GM12878 (cell line): Measurements from ENCODE around the gene MBD5. TPM values are rescaled to one million over a fixed set of nuclear protein-coding genes. Genes with fewer than 3 reads are reported as not detected.

ENCODE experiments used
- ATAC-seq: fragments of 200-7000 bp; cut with Tn5 transposase; 3 replicates; pipeline ENCODE4 v1.9.1; 2020; ENCODE audit warnings: mild to moderate bottlenecking, moderate library complexity
- BruUV-seq: library from RNA; stranded (reverse); fragments of 400-500 nt; replicated peaks from 2 replicates; lab custom pipeline; 2021; lab: Mats Ljungman, UMichigan
- CTCF ChIA-PET: fragments of 300-600 bp; sonication (Branson Sonifier 250); formaldehyde crosslinking; extraction: SDS; loops from one replicate; lab custom pipeline; 2021; ENCODE audit warnings: inconsistent platforms; lab: Yijun Ruan, JAX
- POLR2A ChIA-PET: fragments of 350-600 bp; formaldehyde crosslinking; extraction: SDS; loops from one replicate; lab custom pipeline; 2021; ENCODE audit warnings: inconsistent platforms; lab: Charles Lee
- RAD21 ChIA-PET: fragments of 300-600 bp; sonication (Branson Sonifier 250); formaldehyde crosslinking; loops from one replicate; lab custom pipeline; 2023; ENCODE audit warnings: antibody characterized with exemption; ENCODE audit not compliant: unreplicated experiment; lab: Charles Lee
- SMC1A ChIA-PET: fragments of 300-600 bp; sonication (Branson Sonifier 250); formaldehyde crosslinking; loops from one replicate; lab custom pipeline; 2023; ENCODE audit not compliant: unreplicated experiment, uncharacterized antibody; lab: Charles Lee
- DNase-seq: peaks from one replicate; pipeline ENCODE4 v3.0.0-alpha.2; 2011; ENCODE audit warnings: low read depth, low spot score
- FAIRE-seq: peaks from 3 replicates; lab custom pipeline; 2011; peaks lifted over from hg19 to GRCh38; lab: Jason Lieb, UNC
- H2AFZ ChIP-seq: 2 replicates; pipeline ENCODE4 v1.6.0; 2011; ENCODE audit warnings: low read depth, low read length, control low read depth; ENCODE audit not compliant: control insufficient read depth
- H3K27ac ChIP-seq: 2 replicates; pipeline ENCODE4 v1.5.1; 2011; ENCODE audit warnings: control low read depth; ENCODE audit not compliant: control insufficient read depth, insufficient read depth
- H3K27me3 ChIP-seq, 2 experiments: replicated peaks in 1 of 2; 2 replicates each; pipeline versions ENCODE4 v1.6.0 to v1.6.1; 2011; ENCODE audit warnings: low read length in 1 of 2; ENCODE audit not compliant: control insufficient read depth in 2 of 2, insufficient read depth in 2 of 2
- H3K36me3 ChIP-seq, 2 experiments: 2 replicates each; pipeline ENCODE4 v1.5.1; 2011; ENCODE audit warnings: low read length in 1 of 2; ENCODE audit not compliant: control insufficient read depth in 2 of 2, insufficient read depth in 2 of 2
- H3K4me1 ChIP-seq: 2 replicates; pipeline ENCODE4 v1.6.1; 2011; ENCODE audit warnings: mild to moderate bottlenecking, low read length, moderate library complexity, mixed read lengths; ENCODE audit not compliant: control insufficient read depth, insufficient read depth
- H3K4me2 ChIP-seq: 2 replicates; pipeline ENCODE4 v1.6.0; 2011; ENCODE audit warnings: control low read depth; ENCODE audit not compliant: control insufficient read depth, insufficient read depth
- H3K4me3 ChIP-seq: fragments of 200-600 bp; sonication (generic); 2 replicates; pipeline ENCODE4 v1.5.1; 2016
- H3K79me2 ChIP-seq: 2 replicates; pipeline ENCODE4 v1.6.0; 2011; ENCODE audit warnings: low read length; ENCODE audit not compliant: control insufficient read depth, insufficient read depth
- H3K9ac ChIP-seq: 2 replicates; pipeline ENCODE4 v1.8.0; 2011; ENCODE audit warnings: low read length, control low read depth, mixed read lengths; ENCODE audit not compliant: control insufficient read depth, insufficient read depth
- H3K9me3 ChIP-seq: replicated peaks from 3 replicates; pipeline ENCODE4 v1.5.1; 2011; ENCODE audit warnings: mild to moderate bottlenecking, low read length; ENCODE audit not compliant: control insufficient read depth, insufficient read depth
- H4K20me1 ChIP-seq: 2 replicates; pipeline ENCODE4 v1.6.0; 2011; ENCODE audit not compliant: control insufficient read depth, insufficient read depth
- BHLHE40 ChIP-seq, 2 experiments: fragments of 450-650 bp in 1 of 2; IDR thresholded peaks; 2 replicates each; pipeline ENCODE4 v1.6.1; 2011 to 2017; ENCODE audit warnings: low read depth in 2 of 2, borderline replicate concordance in 1 of 2, improper control_type of control experiment in 1 of 2, low read length in 1 of 2, mild to moderate bottlenecking in 1 of 2
- BMI1 ChIP-seq: fragments of 450-650 bp; IDR thresholded peaks from 2 replicates; pipeline ENCODE4 v1.6.1; 2016; ENCODE audit warnings: mild to moderate bottlenecking, moderate library complexity, borderline replicate concordance
- CBX3 ChIP-seq: fragments of 200-600 bp; sonication (generic); IDR thresholded peaks from 2 replicates; pipeline ENCODE4 v1.6.1; 2016; ENCODE audit warnings: low read depth, borderline replicate concordance
- CREM ChIP-seq: IDR thresholded peaks from 2 replicates; pipeline ENCODE4 v1.6.1; 2014; ENCODE audit warnings: antibody characterized with exemption, low read depth
- FOXM1 ChIP-seq: IDR thresholded peaks from 2 replicates; pipeline ENCODE4 v1.6.1; 2012; ENCODE audit warnings: low read depth, mild to moderate bottlenecking, inconsistent platforms, low read length, moderate library complexity
- IKZF1 ChIP-seq: fragments of 450-650 bp; conservative IDR thresholded peaks from 2 replicates; pipeline ENCODE4 v1.6.1; 2017; ENCODE audit warnings: antibody characterized with exemption, mild to moderate bottlenecking
- KLF5 ChIP-seq: fragments of 450-650 bp; IDR thresholded peaks from 2 replicates; pipeline ENCODE4 v1.6.1; 2014; ENCODE audit warnings: mild to moderate bottlenecking; ENCODE audit not compliant: partially characterized antibody
- MLLT1 ChIP-seq: fragments of 450-650 bp; IDR thresholded peaks from 2 replicates; pipeline ENCODE4 v1.6.1; 2016; ENCODE audit warnings: mild to moderate bottlenecking
- MYC ChIP-seq: IDR thresholded peaks from 2 replicates; pipeline ENCODE4 v1.6.1; 2011; ENCODE audit warnings: mild to moderate bottlenecking, low read length, moderate library complexity, inconsistent platforms; ENCODE audit not compliant: insufficient read depth, insufficient replicate concordance, insufficient read length, severe bottlenecking
- NFYA ChIP-seq: IDR thresholded peaks from 2 replicates; pipeline ENCODE4 v1.6.1; 2011; ENCODE audit warnings: low read depth, mild to moderate bottlenecking, low read length, improper control_type of control experiment, borderline replicate concordance
- RBBP5 ChIP-seq: fragments of 200-600 bp; sonication (generic); conservative IDR thresholded peaks from 2 replicates; pipeline ENCODE4 v1.6.1; 2016
- SIX5 ChIP-seq: IDR thresholded peaks from 2 replicates; pipeline ENCODE4 v1.6.1; 2011; ENCODE audit warnings: mild to moderate bottlenecking, low read depth, low read length, moderate library complexity; ENCODE audit not compliant: severe bottlenecking
- SKIL ChIP-seq: fragments of 450-650 bp; IDR thresholded peaks from 2 replicates; pipeline ENCODE4 v1.6.1; 2017; ENCODE audit warnings: mild to moderate bottlenecking, low read depth, inconsistent platforms; ENCODE audit not compliant: poor library complexity, severe bottlenecking
- STAT1 ChIP-seq: fragments of 450-650 bp; conservative IDR thresholded peaks from 2 replicates; pipeline ENCODE4 v1.6.1; 2014; ENCODE audit warnings: antibody characterized with exemption, mild to moderate bottlenecking
- ZNF592 ChIP-seq: fragments of 450-650 bp; IDR thresholded peaks from 2 replicates; pipeline ENCODE4 v1.6.1; 2017; ENCODE audit warnings: mild to moderate bottlenecking, moderate library complexity
- ZNF622 ChIP-seq: fragments of 450-650 bp; IDR thresholded peaks from 2 replicates; pipeline ENCODE4 v1.6.1; 2017; ENCODE audit warnings: mild to moderate bottlenecking, inconsistent platforms
- WGBS: methylation state at CpG from one replicate; pipeline ENCODE4 v1.1.6; 2016; ENCODE audit warnings: low lambda C conversion rate; ENCODE audit not compliant: insufficient replicate concordance, insufficient coverage; ENCODE audit errors: missing lambda C conversion rate; 5-methylcytosine and 5-hydroxymethylcytosine counted together
- in situ Hi-C: fragments of 300-500 bp; cut with MboI; formaldehyde crosslinking; loops from 9 replicates; pipeline ENCODE4 v1.14.3; 2018; ENCODE audit warnings: mixed read lengths
- intact Hi-C: fragments of 100-400 bp; cut with micrococcal nuclease; formaldehyde crosslinking; loops from one replicate; pipeline ENCODE4 v1.14.2; 2022; ENCODE audit not compliant: unreplicated experiment
- polyA plus RNA-seq, 11 experiments: library from polyadenylated mRNA; depleted of rRNA in 4 of 11; unstranded in 6 of 11; stranded (reverse) in 5 of 11; fragments of >200 nt; fragmentation: Nextera tagmentation in 4 of 11; fragmentation: Illumina TruSeq in 1 of 11; extraction: Ambion mirVana in 4 of 11; extraction: Trizol in 1 of 11; gene quantifications; 1 replicate in 1 of 11; 2 replicates in 10 of 11; pipeline versions ENCODE4 v1.2.1 to v1.2.3, GENCODE V29; 2011 to 2016; ENCODE audit warnings: inconsistent platforms in 2 of 11, missing spikeins in 2 of 11, low read depth in 1 of 11
- total RNA-seq, 4 experiments: library from RNA; depleted of rRNA in 3 of 4; stranded (reverse); fragments of >200 nt in 3 of 4; fragmentation: Illumina TruSeq in 1 of 4; extraction: Trizol in 1 of 4; gene quantifications; 2 replicates each; pipeline versions ENCODE4 v1.2.1 to v1.2.3, GENCODE V29; 2013 to 2021

Gene MBD5
- total and polyA plus RNA-seq, 10 of the 15 experiments (the other 5 are each of a cell fraction or from before 2014, with no cell fraction given) = 7.4 to 58.0 (median 21.2) TPM

- Histone ChIP-seq H4K20me1 (no peaks in the 10 kb centered on the region), H3K36me3 (no peaks in the 10 kb centered on the region), H3K9ac (no peak overlapping the region), H3K79me2 (no peaks in the 10 kb centered on the region), H3K4me2 (no peak overlapping the region), H3K27me3 (no peaks in the 10 kb centered on the region), H3K9me3 (no peaks in the 10 kb centered on the region), H3K4me3 (no peak overlapping the region), H3K4me1 (no peaks in the 10 kb centered on the region), H2AFZ (no peak overlapping the region), H3K27ac (no peak overlapping the region)
- ChIA-PET POLR2A (interaction anchor here (0.7 kb wide), 1 partner anchor 531 kb away, joined by 3 read pairs; no protein-coding TSS in a partner anchor), SMC1A (interaction anchor here (0.7 kb wide), 1 partner anchor 215 kb away, joined by 4 read pairs; no protein-coding TSS in a partner anchor), RAD21 (no interaction called here), CTCF (interaction anchor here (1.0 kb wide), 1 partner anchor 10 kb away, joined by 7 read pairs; no protein-coding TSS in a partner anchor)
- TF ChIP-seq ZNF592 (no peak), STAT1 (no peak), CREM (no peak), NFYA (no peak), IKZF1 (no peak), MLLT1 (no peak), SIX5 (no peak), RBBP5 (no peak), BMI1 (no peak), CBX3 (no peak), ZNF622 (no peak), MYC (no peak), FOXM1 (no peak), KLF5 (no peak), BHLHE40 (IDR thresholded peaks at IDR 0.05; ENCODE audit: borderline replicate concordance in 1 of 2, low read depth in 2 of 2, low read length in 1 of 2) (no peak), SKIL (no peak)
- in situ Hi-C loops = no loop called here
- no peak for ATAC-seq
- WGBS = 65% methylated on average over 7 of the region's 7 CpGs
- no TSS peak for BruUV-seq
- intact Hi-C loops = no loop called here
- DNase-seq = no peak
- no peak for FAIRE-seq
Measured at GRCh38 chr2:148519013-148519412, 498.1 kb downstream of the MBD5 start.
